Neural progenitor cell (in vitro differentiated cells): ENCODE data around the gene FRMPD4. TPM values are rescaled to one million over a fixed set of nuclear protein-coding genes. Genes with fewer than 3 reads are reported as not detected.

Experiments used
- DNase-seq: peaks from one replicate; pipeline ENCODE4 v3.0.0-alpha.2; 2016; ENCODE audit warnings: low spot score
- H2AFZ ChIP-seq: fragments of 200-600 bp; sonication (generic); replicated peaks from 2 replicates; pipeline ENCODE4 v1.6.1; 2016; ENCODE audit warnings: antibody characterized with exemption
- H3F3A ChIP-seq: fragments of 200-600 bp; sonication (generic); 2 replicates; pipeline ENCODE4 v1.6.1; 2016; ENCODE audit warnings: antibody characterized with exemption, low read depth
- H3K27ac ChIP-seq: fragments of 200-600 bp; sonication (generic); 2 replicates; pipeline ENCODE4 v1.5.1; 2016; ENCODE audit warnings: mild to moderate bottlenecking
- H3K27me3 ChIP-seq: fragments of 200-600 bp; sonication (generic); 2 replicates; pipeline ENCODE4 v1.6.1; 2016; ENCODE audit warnings: mild to moderate bottlenecking, moderate library complexity
- H3K36me3 ChIP-seq: fragments of 200-600 bp; sonication (generic); 2 replicates; pipeline ENCODE4 v1.5.1; 2016
- H3K4me1 ChIP-seq: fragments of 200-600 bp; sonication (generic); 2 replicates; pipeline ENCODE4 v1.6.1; 2016; ENCODE audit warnings: mixed run types
- H3K4me2 ChIP-seq: fragments of 200-600 bp; sonication (generic); 2 replicates; pipeline ENCODE4 v1.6.1; 2016
- H3K4me3 ChIP-seq: fragments of 200-600 bp; sonication (generic); 2 replicates; pipeline ENCODE4 v1.5.1; 2016
- H3K79me2 ChIP-seq: fragments of 200-600 bp; sonication (generic); 2 replicates; pipeline ENCODE4 v1.6.1; 2016; ENCODE audit warnings: low read depth
- H3K9ac ChIP-seq: fragments of 200-600 bp; sonication (generic); 2 replicates; pipeline ENCODE4 v1.6.1; 2016
- H3K9me3 ChIP-seq: fragments of 200-600 bp; sonication (generic); 2 replicates; pipeline ENCODE4 v1.5.1; 2016; ENCODE audit warnings: low read depth
- H4K20me1 ChIP-seq: fragments of 200-600 bp; sonication (generic); 2 replicates; pipeline ENCODE4 v1.6.1; 2016; ENCODE audit warnings: low read depth
- H3K27ac Mint-ChIP-seq: 3 replicates; pipeline ENCODE4 v1.8.0; 2021; ENCODE audit warnings: mixed read lengths
- H3K27me3 Mint-ChIP-seq: 2 replicates; pipeline ENCODE4 v1.8.0; 2022; ENCODE audit warnings: low read depth, mild to moderate bottlenecking, inconsistent platforms, moderate library complexity, mixed read lengths; ENCODE audit not compliant: insufficient read depth
- H3K36me3 Mint-ChIP-seq: 3 replicates; pipeline ENCODE4 v1.8.0; 2021; ENCODE audit warnings: mixed read lengths
- H3K4me1 Mint-ChIP-seq: 3 replicates; pipeline ENCODE4 v1.8.0; 2021; ENCODE audit warnings: mixed read lengths
- H3K4me3 Mint-ChIP-seq: 3 replicates; pipeline ENCODE4 v1.8.0; 2021; ENCODE audit warnings: mild to moderate bottlenecking, moderate library complexity, mixed read lengths
- H3K9me3 Mint-ChIP-seq: 3 replicates; pipeline ENCODE4 v1.8.0; 2020; ENCODE audit warnings: mixed read lengths
- EZH2 ChIP-seq: fragments of 200-600 bp; sonication (generic); IDR thresholded peaks from 2 replicates; pipeline ENCODE4 v1.6.1; 2017; ENCODE audit warnings: antibody characterized with exemption, mild to moderate bottlenecking, moderate library complexity
- EZH2phosphoT487 ChIP-seq: fragments of 200-600 bp; sonication (generic); IDR thresholded peaks from 2 replicates; pipeline ENCODE4 v1.6.1; 2017; ENCODE audit warnings: antibody characterized with exemption
- total RNA-seq: library from RNA; depleted of rRNA; stranded (reverse); fragments of >200 nt; gene quantifications from 2 replicates; pipeline ENCODE4 v1.2.3, GENCODE V29; 2015; ENCODE audit warnings: low replicate concordance
- TF ChIP-seq, protein P1 (sequence below): fragments of 200-600 bp; sonication (generic); IDR thresholded peaks from 2 replicates; pipeline ENCODE4 v1.5.1; 2017; ENCODE audit warnings: antibody characterized with exemption, mild to moderate bottlenecking

Gene FRMPD4
- total RNA-seq, 1 donor from 2014 or later, result not detected

DNA sequence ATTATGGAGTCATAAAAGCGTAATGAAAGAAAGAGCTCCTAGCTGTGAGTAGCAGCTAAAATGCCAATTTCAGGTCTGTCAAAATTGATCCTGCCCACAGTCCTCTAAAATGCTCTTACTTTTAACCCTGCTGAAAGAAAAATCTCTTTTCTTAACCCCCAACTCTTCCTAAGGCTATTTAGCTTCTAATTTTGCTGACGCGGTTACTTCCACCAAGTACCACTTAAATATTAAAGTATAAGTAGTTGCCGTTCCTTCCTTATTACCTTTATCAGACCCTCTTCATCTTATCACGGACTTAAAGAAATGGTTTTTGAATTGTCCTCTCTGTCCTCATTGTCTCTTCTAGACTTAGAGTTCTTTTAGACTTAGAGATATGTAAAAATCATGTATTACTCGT is 272.2 kb downstream of the FRMPD4 start:
- Mint-ChIP-seq H3K9me3 (no peaks in the 10 kb centered on the region), H3K27me3 (no peaks in the 10 kb centered on the region), H3K36me3 (no peaks in the 10 kb centered on the region), H3K4me1 (no peaks in the 10 kb centered on the region), H3K4me3 (no peak overlapping the region), H3K27ac (no peak overlapping the region)
- Histone ChIP-seq H3K9me3 (no peaks in the 10 kb centered on the region), H3K4me1 (no peaks in the 10 kb centered on the region), H2AFZ (no peak overlapping the region), H3F3A (no peaks in the 10 kb centered on the region), H3K27ac (no peak overlapping the region), H3K79me2 (no peaks in the 10 kb centered on the region), H4K20me1 (no peaks in the 10 kb centered on the region), H3K27me3 (no peaks in the 10 kb centered on the region), H3K4me3 (no peak overlapping the region), H3K4me2 (no peak overlapping the region), H3K36me3 (no peaks in the 10 kb centered on the region), H3K9ac (no peak overlapping the region)
- no peak for TF ChIP-seq EZH2phosphoT487
- TF ChIP-seq EZH2, result no peak
- TF ChIP-seq, protein P1, sequence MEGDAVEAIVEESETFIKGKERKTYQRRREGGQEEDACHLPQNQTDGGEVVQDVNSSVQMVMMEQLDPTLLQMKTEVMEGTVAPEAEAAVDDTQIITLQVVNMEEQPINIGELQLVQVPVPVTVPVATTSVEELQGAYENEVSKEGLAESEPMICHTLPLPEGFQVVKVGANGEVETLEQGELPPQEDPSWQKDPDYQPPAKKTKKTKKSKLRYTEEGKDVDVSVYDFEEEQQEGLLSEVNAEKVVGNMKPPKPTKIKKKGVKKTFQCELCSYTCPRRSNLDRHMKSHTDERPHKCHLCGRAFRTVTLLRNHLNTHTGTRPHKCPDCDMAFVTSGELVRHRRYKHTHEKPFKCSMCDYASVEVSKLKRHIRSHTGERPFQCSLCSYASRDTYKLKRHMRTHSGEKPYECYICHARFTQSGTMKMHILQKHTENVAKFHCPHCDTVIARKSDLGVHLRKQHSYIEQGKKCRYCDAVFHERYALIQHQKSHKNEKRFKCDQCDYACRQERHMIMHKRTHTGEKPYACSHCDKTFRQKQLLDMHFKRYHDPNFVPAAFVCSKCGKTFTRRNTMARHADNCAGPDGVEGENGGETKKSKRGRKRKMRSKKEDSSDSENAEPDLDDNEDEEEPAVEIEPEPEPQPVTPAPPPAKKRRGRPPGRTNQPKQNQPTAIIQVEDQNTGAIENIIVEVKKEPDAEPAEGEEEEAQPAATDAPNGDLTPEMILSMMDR, result no peak
- no peak for DNase-seq

DNA sequence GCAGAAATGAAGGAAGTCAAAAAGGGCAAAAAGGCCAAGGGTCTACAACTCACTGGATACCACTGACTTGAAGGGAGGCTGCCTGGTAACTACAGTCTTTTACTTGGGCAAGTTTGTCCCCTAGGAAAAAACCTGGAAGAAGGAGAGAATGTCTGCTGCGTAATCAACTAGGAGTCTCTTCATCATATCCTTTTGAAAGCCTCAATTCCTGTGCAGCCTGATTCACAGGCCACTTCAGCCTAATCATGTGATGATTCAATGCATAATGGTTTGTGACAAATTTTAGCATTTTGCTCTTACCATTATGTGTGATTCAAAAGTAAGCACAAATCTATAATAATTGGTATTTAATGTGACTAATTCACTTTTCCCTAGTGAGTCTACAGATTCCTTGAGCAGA is 273.6 kb downstream of the FRMPD4 start:
- H3K79me2 ChIP-seq, result no peaks in the 10 kb centered on the region
- no peak overlapping the region for H2AFZ ChIP-seq
- DNase-seq, result no peak
- no peaks in the 10 kb centered on the region for H3F3A ChIP-seq
- no peak for TF ChIP-seq EZH2
- TF ChIP-seq, protein P1, result no peak
- TF ChIP-seq EZH2phosphoT487, result no peak
- H3K9me3 Mint-ChIP-seq, result no peaks in the 10 kb centered on the region
- no peaks in the 10 kb centered on the region for H3K27me3 ChIP-seq
- H3K4me1 ChIP-seq, result no peaks in the 10 kb centered on the region
- H3K4me2 ChIP-seq, result no peak overlapping the region
- H3K9me3 ChIP-seq, result no peaks in the 10 kb centered on the region
- no peaks in the 10 kb centered on the region for H3K36me3 Mint-ChIP-seq
- no peak overlapping the region for H3K9ac ChIP-seq
- no peaks in the 10 kb centered on the region for H3K4me1 Mint-ChIP-seq
- no peaks in the 10 kb centered on the region for H4K20me1 ChIP-seq
- no peaks in the 10 kb centered on the region for H3K27me3 Mint-ChIP-seq
- H3K4me3 ChIP-seq, result no peak overlapping the region
- H3K27ac Mint-ChIP-seq, result no peak overlapping the region
- H3K36me3 ChIP-seq, result no peaks in the 10 kb centered on the region
- no peak overlapping the region for H3K27ac ChIP-seq
- no peak overlapping the region for H3K4me3 Mint-ChIP-seq

DNA sequence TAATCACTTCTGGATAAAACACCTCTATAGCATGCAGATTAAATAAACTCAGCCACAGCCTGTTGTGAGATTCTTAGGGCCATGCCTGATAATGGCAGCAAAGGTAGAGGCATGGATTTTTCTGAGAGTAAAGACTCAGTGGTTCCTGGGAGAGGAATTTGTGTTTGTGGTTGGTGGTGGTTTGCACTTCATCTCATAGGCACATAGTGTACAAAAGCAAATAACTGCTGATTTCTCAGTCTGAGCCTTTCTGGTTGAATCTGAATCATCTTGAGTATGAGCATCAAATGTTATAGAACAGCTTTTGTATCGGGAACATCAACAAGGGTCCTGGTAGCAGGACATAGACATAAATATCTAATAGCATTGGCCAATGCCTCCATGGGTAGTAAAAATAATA is 274.3 kb downstream of the FRMPD4 start:
- Histone ChIP-seq H4K20me1 (no peaks in the 10 kb centered on the region), H3K27ac (no peak overlapping the region), H3K4me2 (no peak overlapping the region), H3K4me1 (no peaks in the 10 kb centered on the region), H3K4me3 (no peak overlapping the region), H3K79me2 (no peaks in the 10 kb centered on the region), H3F3A (no peaks in the 10 kb centered on the region), H3K27me3 (no peaks in the 10 kb centered on the region), H3K36me3 (no peaks in the 10 kb centered on the region), H2AFZ (no peak overlapping the region), H3K9ac (no peak overlapping the region), H3K9me3 (no peaks in the 10 kb centered on the region)
- DNase-seq, result no peak
- Mint-ChIP-seq H3K36me3 (no peaks in the 10 kb centered on the region), H3K27ac (no peak overlapping the region), H3K4me3 (no peak overlapping the region), H3K27me3 (no peaks in the 10 kb centered on the region), H3K9me3 (no peaks in the 10 kb centered on the region), H3K4me1 (no peaks in the 10 kb centered on the region)
- TF ChIP-seq EZH2phosphoT487, result no peak
- TF ChIP-seq, protein P1, result no peak

DNA sequence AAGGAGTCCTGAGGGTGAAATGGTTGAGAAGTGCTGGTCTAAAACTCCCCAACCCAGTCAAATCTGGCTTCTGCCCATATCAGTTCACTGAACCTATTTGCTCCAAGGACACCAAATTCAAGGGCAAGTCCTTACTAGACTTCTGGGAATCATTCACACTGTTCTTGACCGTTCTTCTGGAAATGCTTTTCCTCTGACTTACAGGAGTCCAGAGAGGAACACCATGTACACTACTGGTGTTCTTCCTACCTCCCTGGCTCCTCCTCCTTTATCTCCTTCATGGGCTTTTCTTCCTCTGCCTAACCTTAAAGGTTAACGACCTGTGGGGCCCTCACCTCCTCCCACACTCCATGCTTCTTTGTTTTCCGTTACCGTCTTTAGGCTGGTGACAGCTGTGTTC is 281.3 kb downstream of the FRMPD4 start:
- no peaks in the 10 kb centered on the region for H3K9me3 ChIP-seq
- H3K4me1 Mint-ChIP-seq, result no peaks in the 10 kb centered on the region
- no peak overlapping the region for H3K4me3 ChIP-seq
- no peak overlapping the region for H2AFZ ChIP-seq
- H3K9ac ChIP-seq, result no peak overlapping the region
- H3K4me3 Mint-ChIP-seq, result no peak overlapping the region
- H4K20me1 ChIP-seq, result no peaks in the 10 kb centered on the region
- no peaks in the 10 kb centered on the region for H3K27me3 ChIP-seq
- H3K36me3 ChIP-seq, result no peaks in the 10 kb centered on the region
- no peaks in the 10 kb centered on the region for H3F3A ChIP-seq
- no peaks in the 10 kb centered on the region for H3K79me2 ChIP-seq
- TF ChIP-seq, protein P1, result no peak
- TF ChIP-seq EZH2phosphoT487 (no peak), EZH2 (no peak)
- no peak overlapping the region for H3K27ac ChIP-seq
- no peak overlapping the region for H3K27ac Mint-ChIP-seq
- no peaks in the 10 kb centered on the region for H3K36me3 Mint-ChIP-seq
- no peak overlapping the region for H3K4me2 ChIP-seq
- no peaks in the 10 kb centered on the region for H3K4me1 ChIP-seq
- DNase-seq, result no peak
- H3K27me3 Mint-ChIP-seq, result peaks cover 3% of the 10 kb centered on the region
- H3K9me3 Mint-ChIP-seq, result peaks cover 4% of the 10 kb centered on the region
